ENCODE measurements around the gene FADS1.
A peak's percentile ranks its signal among the peaks of the same experiment; 100 is the strongest.

The FADS1 gene

GRCh38 chr11:61854966-61855714, 38.3 kb upstream of the FADS1 start:
- Histone ChIP-seq H3K36me3 (ENCODE audit: control insufficient read depth, insufficient read depth, low read length) (peaks cover 96% of the 10 kb centered on the region), H3K27ac (ENCODE audit: low read depth, low read length, severe bottlenecking) (no peak overlapping the region), H3K4me3 (ENCODE audit: extremely low read depth, insufficient read depth, low read length, poor library complexity, severe bottlenecking) (no peak overlapping the region), H3K9me3 (ENCODE audit: control insufficient read depth, low read length) (no peaks in the 10 kb centered on the region), H3K4me1 (ENCODE audit: control insufficient read depth, insufficient read depth, low read length, poor library complexity, severe bottlenecking) (no peaks in the 10 kb centered on the region)
- 97 to 99% methylated on average over 11 to 13 of the region's 14 CpGs for WGBS, 2 experiments (ENCODE audit: insufficient coverage in 2 of 2)

DNA sequence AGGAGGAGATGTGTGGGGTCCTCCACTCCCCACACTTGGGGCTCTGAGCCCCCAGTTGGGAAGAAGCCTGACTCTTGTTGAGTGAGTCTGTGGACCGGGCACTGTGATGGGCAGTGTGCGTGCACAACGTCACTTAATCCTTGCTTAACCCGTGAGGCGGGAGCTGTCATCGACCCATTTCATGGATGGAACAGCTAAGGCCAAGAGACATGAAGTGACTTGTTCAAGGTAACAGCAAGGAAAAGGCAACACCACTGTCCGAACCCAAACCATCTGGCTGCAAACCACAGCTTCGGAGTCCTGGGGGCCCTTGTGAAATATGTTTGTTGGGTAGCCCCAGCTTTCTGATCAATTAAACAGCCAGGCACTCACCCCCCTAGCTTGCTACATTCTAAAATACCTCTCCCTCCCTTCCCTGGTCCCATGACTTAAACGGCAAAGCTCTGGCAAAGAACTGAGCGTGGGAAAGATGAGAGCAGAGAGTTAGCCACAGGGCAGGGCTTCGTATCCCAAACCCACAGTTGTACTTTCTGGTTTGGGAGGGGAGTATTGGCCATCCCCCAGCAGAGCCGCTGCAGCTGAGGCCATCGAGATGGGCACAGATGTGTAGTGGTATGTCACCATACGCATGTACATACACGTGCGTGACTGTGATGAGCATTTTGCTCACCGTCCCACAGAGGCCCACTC, 37.5 kb upstream of the FADS1 start:
- no peak overlapping the region for H3K4me3 ChIP-seq (ENCODE audit: extremely low read depth, insufficient read depth, low read length, poor library complexity, severe bottlenecking)
- H3K36me3 ChIP-seq (ENCODE audit: control insufficient read depth, insufficient read depth, low read length): peaks cover 96% of the 10 kb centered on the region
- H3K27ac ChIP-seq (ENCODE audit: low read depth, low read length, severe bottlenecking): no peak overlapping the region
- H3K4me1 ChIP-seq (ENCODE audit: control insufficient read depth, insufficient read depth, low read length, poor library complexity, severe bottlenecking): no peaks in the 10 kb centered on the region
- H3K9me3 ChIP-seq (ENCODE audit: control insufficient read depth, low read length): no peaks in the 10 kb centered on the region
- 97 to 99% methylated on average over 13 to 16 of the region's 17 CpGs for WGBS, 2 experiments (ENCODE audit: insufficient coverage in 2 of 2)

DNA sequence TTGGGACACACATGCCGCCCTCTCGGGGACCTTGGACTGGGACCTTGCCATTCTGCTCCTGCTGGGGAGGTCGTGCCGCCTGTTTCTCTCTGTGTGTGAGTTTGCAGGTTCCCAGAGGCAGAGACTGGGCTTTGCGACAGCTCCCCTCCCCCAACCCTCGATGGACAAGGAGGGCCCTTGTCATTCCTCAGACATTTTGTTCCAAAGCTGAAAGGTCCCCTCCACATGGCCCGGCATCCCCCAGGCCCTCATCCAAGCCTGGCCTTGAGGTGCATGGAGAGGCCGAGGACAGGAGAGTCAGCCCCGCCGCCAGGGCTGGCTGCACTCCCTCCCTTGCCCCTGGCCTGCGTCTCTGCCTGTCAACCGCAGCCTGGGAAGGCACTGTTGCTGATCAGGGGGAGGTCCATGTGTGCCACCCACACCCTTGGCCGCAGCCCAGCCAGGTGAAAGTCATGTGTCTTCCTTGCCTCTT, 36.9 kb upstream of the FADS1 start:
- no peak overlapping the region for H3K4me3 ChIP-seq (ENCODE audit: extremely low read depth, insufficient read depth, low read length, poor library complexity, severe bottlenecking)
- peaks cover 96% of the 10 kb centered on the region for H3K36me3 ChIP-seq (ENCODE audit: control insufficient read depth, insufficient read depth, low read length)
- no peak overlapping the region for H3K27ac ChIP-seq (ENCODE audit: low read depth, low read length, severe bottlenecking)
- no peaks in the 10 kb centered on the region for H3K9me3 ChIP-seq (ENCODE audit: control insufficient read depth, low read length)
- WGBS, 2 experiments (ENCODE audit: insufficient coverage in 2 of 2): 89 to 95% methylated on average over 8 to 12 of the region's 13 CpGs
- no peaks in the 10 kb centered on the region for H3K4me1 ChIP-seq (ENCODE audit: control insufficient read depth, insufficient read depth, low read length, poor library complexity, severe bottlenecking)

DNA sequence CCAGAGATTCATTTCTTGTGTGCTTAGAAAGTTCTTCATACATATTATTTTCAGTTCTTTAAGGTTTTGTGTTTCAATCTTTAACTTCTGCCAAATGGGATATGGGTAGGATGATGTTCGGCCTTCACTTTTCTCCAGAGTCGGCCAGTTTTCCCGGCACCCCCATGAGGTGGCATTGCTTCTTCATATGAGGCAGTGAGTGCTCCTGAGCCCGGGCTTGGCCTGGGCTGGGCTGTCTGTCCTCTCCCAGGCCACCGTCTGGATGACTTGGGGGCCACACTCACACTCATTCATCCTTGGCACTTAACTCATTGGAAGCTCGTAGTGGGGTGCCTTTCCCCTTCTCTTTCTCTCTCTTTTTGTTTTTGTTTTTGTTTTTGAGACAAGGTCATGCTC, 35.1 kb upstream of the FADS1 start:
- no peak overlapping the region for H3K4me3 ChIP-seq (ENCODE audit: extremely low read depth, insufficient read depth, low read length, poor library complexity, severe bottlenecking)
- no peaks in the 10 kb centered on the region for H3K9me3 ChIP-seq (ENCODE audit: control insufficient read depth, low read length)
- no peaks in the 10 kb centered on the region for H3K4me1 ChIP-seq (ENCODE audit: control insufficient read depth, insufficient read depth, low read length, poor library complexity, severe bottlenecking)
- no peak overlapping the region for H3K27ac ChIP-seq (ENCODE audit: low read depth, low read length, severe bottlenecking)
- H3K36me3 ChIP-seq (ENCODE audit: control insufficient read depth, insufficient read depth, low read length): peaks cover 97% of the 10 kb centered on the region
- 91 to 94% methylated on average over 5 to 6 of the region's 6 CpGs for WGBS, 2 experiments (ENCODE audit: insufficient coverage in 2 of 2)

DNA sequence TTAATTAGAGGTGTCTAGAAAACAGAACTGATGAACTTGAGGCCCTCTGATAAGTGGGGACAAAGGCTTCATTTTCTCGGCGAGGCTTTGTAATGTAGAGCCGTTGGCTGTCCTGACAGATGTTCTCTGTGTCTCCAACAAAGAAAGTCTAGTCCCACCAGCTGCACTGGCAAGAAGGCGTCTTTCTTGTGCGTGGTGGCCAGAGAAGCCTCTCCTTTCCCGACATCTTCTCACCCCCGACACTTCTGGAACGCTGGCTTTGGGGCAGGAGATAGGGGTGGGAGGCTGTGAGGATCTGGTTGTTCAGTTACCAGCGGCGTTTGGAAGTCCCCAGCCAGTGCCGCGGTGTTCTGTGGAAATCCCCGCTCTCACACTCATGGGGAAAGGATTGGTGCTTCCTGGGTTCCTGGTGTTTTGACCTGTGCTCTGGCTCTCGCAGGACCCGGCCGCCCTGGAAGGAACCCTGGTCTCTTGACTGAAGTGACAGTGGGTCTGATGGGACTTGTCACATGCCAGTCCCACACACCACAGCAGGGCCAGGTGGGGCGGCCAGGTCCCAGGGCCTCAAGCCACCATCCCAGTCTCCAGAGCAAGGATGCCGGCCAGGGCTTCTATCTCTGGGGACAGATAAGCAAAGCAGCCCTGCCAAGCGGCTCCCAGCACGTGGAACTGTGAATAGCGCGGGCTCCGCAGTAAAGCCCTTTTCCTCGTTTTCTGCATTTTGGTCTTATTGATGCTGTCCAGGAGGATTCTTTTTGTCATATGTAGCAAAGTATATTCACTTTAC, 34.5 kb upstream of the FADS1 start:
- 95 to 96% methylated on average over 16 to 22 of the region's 24 CpGs for WGBS, 2 experiments (ENCODE audit: insufficient coverage in 2 of 2)
- Histone ChIP-seq H3K9me3 (ENCODE audit: control insufficient read depth, low read length) (no peaks in the 10 kb centered on the region), H3K36me3 (ENCODE audit: control insufficient read depth, insufficient read depth, low read length) (peaks cover 97% of the 10 kb centered on the region), H3K4me3 (ENCODE audit: extremely low read depth, insufficient read depth, low read length, poor library complexity, severe bottlenecking) (no peak overlapping the region), H3K4me1 (ENCODE audit: control insufficient read depth, insufficient read depth, low read length, poor library complexity, severe bottlenecking) (no peaks in the 10 kb centered on the region), H3K27ac (ENCODE audit: low read depth, low read length, severe bottlenecking) (peak overlapping the region; percentile 6)

GRCh38 chr11:61850687-61851086, 33.9 kb upstream of the FADS1 start:
- no peaks in the 10 kb centered on the region for H3K4me1 ChIP-seq (ENCODE audit: control insufficient read depth, insufficient read depth, low read length, poor library complexity, severe bottlenecking)
- H3K9me3 ChIP-seq (ENCODE audit: control insufficient read depth, low read length): no peaks in the 10 kb centered on the region
- no peak overlapping the region for H3K4me3 ChIP-seq (ENCODE audit: extremely low read depth, insufficient read depth, low read length, poor library complexity, severe bottlenecking)
- 96 to 97% methylated on average over 7 of the region's 7 CpGs for WGBS, 2 experiments (ENCODE audit: insufficient coverage in 2 of 2)
- peaks cover 97% of the 10 kb centered on the region for H3K36me3 ChIP-seq (ENCODE audit: control insufficient read depth, insufficient read depth, low read length)
- peak overlapping the region; percentile 6 for H3K27ac ChIP-seq (ENCODE audit: low read depth, low read length, severe bottlenecking)

DNA sequence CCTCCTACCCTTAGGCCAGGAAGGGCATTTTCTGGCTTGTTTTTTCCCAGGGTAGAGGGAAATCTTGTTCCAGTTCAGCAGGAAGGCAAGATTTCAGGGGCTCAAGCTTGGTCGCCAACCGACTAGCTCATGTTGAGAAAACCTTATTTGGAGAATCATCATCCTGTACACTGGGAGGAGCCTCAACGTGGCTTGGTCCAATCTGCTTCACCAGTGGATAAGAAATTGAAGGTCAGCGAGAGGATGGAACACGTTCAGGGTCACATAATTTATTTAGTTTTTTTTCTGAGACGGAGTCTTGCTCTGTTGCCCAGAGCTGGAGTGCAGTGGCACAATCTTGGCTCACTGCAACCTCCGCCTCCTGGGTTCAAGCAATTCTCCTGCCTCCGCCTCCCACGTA, 31.8 kb upstream of the FADS1 start:
- Histone ChIP-seq H3K36me3 (ENCODE audit: control insufficient read depth, insufficient read depth, low read length) (peaks cover 97% of the 10 kb centered on the region), H3K4me1 (ENCODE audit: control insufficient read depth, insufficient read depth, low read length, poor library complexity, severe bottlenecking) (no peaks in the 10 kb centered on the region), H3K27ac (ENCODE audit: low read depth, low read length, severe bottlenecking) (no peak overlapping the region), H3K9me3 (ENCODE audit: control insufficient read depth, low read length) (no peaks in the 10 kb centered on the region), H3K4me3 (ENCODE audit: extremely low read depth, insufficient read depth, low read length, poor library complexity, severe bottlenecking) (no peak overlapping the region)
- WGBS, 2 experiments (ENCODE audit: insufficient coverage in 2 of 2): 89 to 96% methylated on average over 9 of the region's 9 CpGs

DNA sequence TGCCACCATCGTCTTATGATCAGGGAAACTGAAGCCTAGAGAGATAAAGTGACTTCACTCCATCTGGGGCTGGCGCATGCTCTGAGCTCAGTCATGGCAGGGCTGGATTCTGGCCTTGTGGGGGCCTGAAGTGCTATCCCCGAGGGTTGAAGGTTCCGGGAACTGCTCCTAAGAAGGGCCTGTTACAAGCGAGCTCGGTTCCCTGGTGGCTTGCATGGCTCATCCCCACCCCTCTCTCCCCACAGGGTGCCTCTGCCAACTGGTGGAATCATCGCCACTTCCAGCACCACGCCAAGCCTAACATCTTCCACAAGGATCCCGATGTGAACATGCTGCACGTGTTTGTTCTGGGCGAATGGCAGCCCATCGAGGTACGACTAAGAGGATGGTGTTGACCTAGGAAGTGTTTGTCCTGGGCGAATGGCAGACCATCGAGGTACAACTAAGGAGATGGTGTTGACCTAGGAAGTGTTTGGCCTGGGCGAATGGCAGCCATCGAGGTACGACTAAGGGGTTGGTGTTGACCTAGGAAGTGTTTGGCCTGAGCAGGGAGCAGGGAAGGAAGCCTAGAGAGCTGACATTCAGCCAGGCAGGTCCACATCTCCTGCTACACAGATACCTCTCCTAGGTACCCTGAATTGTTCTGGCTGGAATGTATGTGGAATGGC, 31.2 kb upstream of the FADS1 start:
- no peaks in the 10 kb centered on the region for H3K4me1 ChIP-seq (ENCODE audit: control insufficient read depth, insufficient read depth, low read length, poor library complexity, severe bottlenecking)

DNA sequence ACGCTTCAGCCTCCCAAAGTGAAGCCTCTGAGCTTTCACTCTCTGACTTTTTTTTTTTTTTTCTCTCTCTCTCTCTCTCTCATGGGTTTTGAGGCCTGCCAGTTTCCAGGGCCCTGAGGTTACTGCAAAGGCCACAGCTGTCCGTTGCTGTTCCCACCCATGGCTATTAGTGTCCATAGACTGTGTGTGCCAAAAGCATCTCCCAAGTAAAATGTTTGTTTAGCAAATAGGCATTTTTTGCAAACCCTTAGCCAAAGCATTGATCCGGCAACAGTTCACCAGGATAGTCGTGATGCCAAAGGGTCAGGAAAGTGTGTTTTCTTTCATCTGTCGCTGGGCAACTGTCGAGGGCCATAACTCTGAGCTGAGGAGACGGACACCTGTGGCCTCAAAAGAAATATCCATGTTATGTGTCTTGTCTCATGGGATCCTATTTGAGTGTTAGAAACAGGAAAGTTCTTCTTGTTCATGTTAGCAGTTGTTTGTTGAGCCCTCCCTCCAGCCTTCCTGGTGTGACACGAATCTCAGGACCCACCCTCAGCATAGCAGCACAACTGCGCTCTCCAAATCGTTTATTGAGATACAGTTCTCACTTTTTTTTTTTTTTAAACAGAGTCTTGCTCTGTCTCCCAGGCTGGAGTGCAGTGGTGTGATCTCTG, 29.7 kb upstream of the FADS1 start:
- no peak overlapping the region for H3K27ac ChIP-seq (ENCODE audit: low read depth, low read length, severe bottlenecking)
- H3K4me1 ChIP-seq (ENCODE audit: control insufficient read depth, insufficient read depth, low read length, poor library complexity, severe bottlenecking): no peaks in the 10 kb centered on the region
- H3K9me3 ChIP-seq (ENCODE audit: control insufficient read depth, low read length): no peaks in the 10 kb centered on the region
- 94 to 98% methylated on average over 8 to 9 of the region's 10 CpGs for WGBS, 2 experiments (ENCODE audit: insufficient coverage in 2 of 2)
- peaks cover 100% of the 10 kb centered on the region for H3K36me3 ChIP-seq (ENCODE audit: control insufficient read depth, insufficient read depth, low read length)
- H3K4me3 ChIP-seq (ENCODE audit: extremely low read depth, insufficient read depth, low read length, poor library complexity, severe bottlenecking): no peak overlapping the region

More for the DNA sequence above, 31.2 kb upstream of the FADS1 start:
- Histone ChIP-seq H3K27ac (ENCODE audit: low read depth, low read length, severe bottlenecking) (no peak overlapping the region), H3K4me3 (ENCODE audit: extremely low read depth, insufficient read depth, low read length, poor library complexity, severe bottlenecking) (no peak overlapping the region), H3K9me3 (ENCODE audit: control insufficient read depth, low read length) (no peaks in the 10 kb centered on the region), H3K36me3 (ENCODE audit: control insufficient read depth, insufficient read depth, low read length) (peaks cover 97% of the 10 kb centered on the region)
- 95 to 100% methylated on average over 14 to 18 of the region's 18 CpGs for WGBS, 2 experiments (ENCODE audit: insufficient coverage in 2 of 2)
